BLaER1 (cell line): ENCODE results near the gene TBC1D16.

Experiments used
- H3K27ac ChIP-seq: shearing (Covaris generic); formaldehyde crosslinking; 2 replicates; pipeline ENCODE4 v1.8.1; 2022
- H3K27me3 ChIP-seq: shearing (Covaris generic); formaldehyde crosslinking; 2 replicates; pipeline ENCODE4 v1.8.1; 2022
- H3K36me3 ChIP-seq: shearing (Covaris generic); formaldehyde crosslinking; 2 replicates; pipeline ENCODE4 v1.8.1; 2022
- H3K4me1 ChIP-seq: shearing (Covaris generic); formaldehyde crosslinking; 2 replicates; pipeline ENCODE4 v1.8.1; 2022
- H3K4me2 ChIP-seq: shearing (Covaris generic); formaldehyde crosslinking; 2 replicates; pipeline ENCODE4 v1.8.1; 2022
- H3K4me3 ChIP-seq: shearing (Covaris generic); formaldehyde crosslinking; 2 replicates; pipeline ENCODE4 v1.8.1; 2022
- H3K9ac ChIP-seq: shearing (Covaris generic); formaldehyde crosslinking; 2 replicates; pipeline ENCODE4 v1.8.1; 2022
- H3K9me3 ChIP-seq: shearing (Covaris generic); formaldehyde crosslinking; 2 replicates; pipeline ENCODE4 v1.8.1; 2022
- H4K20me1 ChIP-seq: shearing (Covaris generic); formaldehyde crosslinking; 2 replicates; pipeline ENCODE4 v1.8.1; 2022
- Cebpa-rat ChIP-seq: shearing (Covaris generic); IDR thresholded peaks from 2 replicates; pipeline ENCODE4 v1.8.1; 2022

Gene TBC1D16

DNA sequence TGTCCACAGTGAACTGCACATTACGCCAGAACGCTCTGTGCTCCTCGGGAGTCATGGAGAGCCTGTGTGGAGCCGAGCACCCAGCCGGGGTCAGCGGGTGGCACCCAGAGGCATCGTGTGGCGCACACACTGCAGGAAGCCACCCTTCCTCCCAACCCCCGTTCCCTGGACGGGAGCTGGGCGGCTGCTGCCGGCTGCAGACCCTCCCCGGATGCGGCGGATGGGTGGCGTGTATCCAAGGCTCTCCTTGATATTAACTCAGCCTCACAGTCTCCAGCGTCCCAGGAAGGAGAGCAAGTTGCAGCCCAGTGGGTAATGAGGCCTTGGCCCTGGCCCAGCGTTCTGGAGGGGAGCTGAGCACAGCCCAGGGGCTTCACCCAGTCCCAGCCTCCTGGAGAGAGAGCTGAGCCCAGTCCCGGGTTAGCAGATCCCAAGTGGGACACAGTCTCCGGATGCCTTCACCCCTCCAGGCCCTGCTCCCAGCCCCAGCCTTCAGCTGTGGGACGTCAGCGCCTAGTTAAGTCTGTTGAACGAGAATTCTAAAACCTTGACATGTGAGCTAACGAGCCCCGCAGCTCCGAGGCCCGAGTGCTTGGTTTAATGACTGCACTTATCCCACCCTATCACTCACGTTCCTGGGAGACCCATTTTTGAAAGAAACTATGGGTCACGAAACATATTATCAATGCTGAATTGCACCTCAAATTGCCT lies 86.6 kb downstream of the TBC1D16 start:
- peaks cover 45% of the 10 kb centered on the region for H4K20me1 ChIP-seq
- H3K36me3 ChIP-seq = no peaks in the 10 kb centered on the region
- TF ChIP-seq Cebpa-rat = no peak

DNA sequence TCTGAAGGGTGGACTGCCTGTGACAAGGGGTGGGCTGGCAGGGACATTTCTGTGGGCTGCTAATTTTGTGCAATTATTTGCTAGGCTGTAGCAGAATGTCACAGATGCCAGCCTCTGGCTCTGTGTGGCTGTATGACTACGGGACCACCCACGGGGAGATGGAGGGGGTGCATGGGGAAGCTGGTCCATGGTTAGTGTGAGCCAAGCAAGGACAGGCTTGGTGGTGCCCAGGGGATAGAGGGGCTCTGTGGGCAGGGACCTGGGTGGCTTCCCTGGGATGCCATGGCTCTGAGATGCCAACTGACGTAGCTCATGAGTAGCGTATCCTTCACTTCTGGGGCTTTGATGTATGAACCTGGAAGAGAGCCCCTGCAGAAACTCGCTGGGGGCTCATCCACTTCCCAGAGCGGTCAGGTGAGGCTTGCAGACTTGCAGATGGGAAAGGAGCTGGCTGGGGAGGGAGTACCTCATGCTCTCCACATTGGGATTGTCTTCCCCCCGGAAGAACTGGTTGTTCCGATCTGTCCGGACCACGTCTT lies 87.2 kb downstream of the TBC1D16 start:
- H3K4me1 ChIP-seq = peaks cover 93% of the 10 kb centered on the region
- H3K36me3 ChIP-seq = no peaks in the 10 kb centered on the region

More for the DNA sequence above, 86.6 kb downstream of the TBC1D16 start:
- Histone ChIP-seq H3K4me1 (peaks cover 90% of the 10 kb centered on the region), H3K4me2 (peak overlapping the region; percentile 99), H3K9ac (no peak overlapping the region), H3K9me3 (no peaks in the 10 kb centered on the region), H3K4me3 (peak overlapping the region; percentile 6; the same call in 1 of the 2 replicates), H3K27ac (no peak overlapping the region), H3K27me3 (peaks cover 8% of the 10 kb centered on the region)

DNA sequence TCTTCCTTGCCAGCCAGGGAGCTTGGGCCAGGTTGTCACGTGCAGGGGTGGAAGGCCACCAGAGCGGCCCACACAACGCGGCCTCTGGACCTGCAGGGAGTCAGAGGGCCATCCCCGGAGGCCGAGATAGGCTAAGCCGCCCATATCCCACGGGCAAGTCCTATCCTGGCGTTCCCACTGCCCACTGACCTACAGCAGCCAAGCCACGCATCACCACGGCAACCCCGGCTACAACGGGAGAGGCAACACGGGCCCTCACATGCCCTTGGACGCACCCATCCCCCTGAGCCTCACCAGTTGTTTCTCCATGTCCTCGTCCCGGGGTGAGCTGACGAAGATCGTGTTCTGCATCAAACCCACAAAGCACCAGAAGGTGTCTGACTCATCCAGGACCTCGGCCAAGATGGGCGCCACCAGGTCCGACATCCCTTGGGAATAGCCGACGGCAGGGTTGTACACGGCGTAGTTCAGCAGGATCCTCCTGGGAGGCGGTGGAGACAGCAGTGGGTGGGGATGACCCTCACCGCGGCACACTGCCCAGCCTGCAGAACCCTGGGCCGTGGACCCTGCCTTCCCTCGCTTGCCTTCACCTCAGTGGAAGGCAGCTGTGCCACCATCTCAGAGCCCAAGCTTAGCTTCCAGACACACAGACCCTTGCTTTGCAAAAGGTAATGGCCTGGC lies 88.2 kb downstream of the TBC1D16 start:
- no peaks in the 10 kb centered on the region for H3K9me3 ChIP-seq
- H3K27ac ChIP-seq = no peak overlapping the region
- no peaks in the 10 kb centered on the region for H3K36me3 ChIP-seq
- H3K9ac ChIP-seq = no peak overlapping the region
- no peak overlapping the region for H3K4me3 ChIP-seq
- peak overlapping the region; percentile 64 for H3K4me2 ChIP-seq
- peaks cover 8% of the 10 kb centered on the region for H3K27me3 ChIP-seq
- H4K20me1 ChIP-seq = peaks cover 39% of the 10 kb centered on the region
- H3K4me1 ChIP-seq = peaks cover 94% of the 10 kb centered on the region
- TF ChIP-seq Cebpa-rat = no peak

More for the DNA sequence above, 87.2 kb downstream of the TBC1D16 start:
- no peak overlapping the region for H3K9ac ChIP-seq
- TF ChIP-seq Cebpa-rat = no peak
- H4K20me1 ChIP-seq = peaks cover 45% of the 10 kb centered on the region
- H3K27ac ChIP-seq = no peak overlapping the region
- H3K9me3 ChIP-seq = no peaks in the 10 kb centered on the region
- no peak overlapping the region for H3K4me3 ChIP-seq
- peaks cover 8% of the 10 kb centered on the region for H3K27me3 ChIP-seq
- H3K4me2 ChIP-seq = peak overlapping the region; percentile 99; the same call in 1 of the 2 replicates

DNA sequence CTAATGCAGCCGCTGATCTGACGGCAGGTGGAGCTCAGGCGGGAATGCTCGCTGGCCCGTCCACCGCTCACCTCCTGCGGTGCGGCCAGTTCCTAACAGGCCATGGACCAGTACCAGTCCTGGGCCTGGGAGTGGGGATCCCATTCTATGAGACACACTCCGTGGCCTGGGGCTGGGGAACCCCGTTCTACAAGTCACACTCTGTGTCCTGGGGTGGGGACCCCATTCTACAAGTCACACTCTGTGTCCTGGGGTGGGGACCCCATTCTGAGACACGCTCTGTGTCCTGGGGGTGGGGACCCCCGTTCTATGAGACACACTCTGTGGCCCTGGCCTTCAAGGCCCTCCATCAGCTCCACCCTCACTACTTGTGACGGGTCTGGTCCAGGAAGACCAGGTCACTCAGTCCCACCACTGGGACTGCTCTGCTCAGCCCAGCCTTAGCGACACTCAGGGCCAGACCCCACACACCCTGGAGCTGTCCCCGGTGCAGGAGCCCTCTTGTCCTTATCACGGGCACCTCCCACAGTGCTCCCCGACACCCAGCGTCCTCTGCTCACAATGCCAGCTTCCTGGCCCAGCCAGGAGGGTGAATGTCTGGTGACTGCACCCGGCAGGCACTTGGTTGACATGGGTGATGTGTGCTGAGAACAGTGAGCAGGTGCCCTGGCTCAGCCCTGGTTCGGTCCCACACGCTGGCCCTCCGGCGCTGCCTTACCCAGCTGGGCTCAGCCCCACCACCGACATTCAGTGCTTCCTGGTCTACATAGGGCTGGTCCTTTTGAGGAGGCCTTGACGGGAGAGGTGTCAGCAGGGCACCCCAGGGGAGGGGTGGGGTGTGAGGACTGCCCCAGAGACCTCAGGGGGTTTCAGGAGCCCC lies 89.1 kb downstream of the TBC1D16 start:
- H3K27me3 ChIP-seq = peaks cover 8% of the 10 kb centered on the region
- no peak overlapping the region for H3K9ac ChIP-seq
- no peaks in the 10 kb centered on the region for H3K36me3 ChIP-seq
- TF ChIP-seq Cebpa-rat = no peak
- H3K4me1 ChIP-seq = peaks cover 91% of the 10 kb centered on the region
- H3K27ac ChIP-seq = 0 out of 2 replicates have a peak overlapping the region, but pooled peaks have one; percentile 9
- H4K20me1 ChIP-seq = peaks cover 30% of the 10 kb centered on the region
- no peaks in the 10 kb centered on the region for H3K9me3 ChIP-seq
- peak overlapping the region; percentile 64 for H3K4me2 ChIP-seq
- H3K4me3 ChIP-seq = no peak overlapping the region

DNA sequence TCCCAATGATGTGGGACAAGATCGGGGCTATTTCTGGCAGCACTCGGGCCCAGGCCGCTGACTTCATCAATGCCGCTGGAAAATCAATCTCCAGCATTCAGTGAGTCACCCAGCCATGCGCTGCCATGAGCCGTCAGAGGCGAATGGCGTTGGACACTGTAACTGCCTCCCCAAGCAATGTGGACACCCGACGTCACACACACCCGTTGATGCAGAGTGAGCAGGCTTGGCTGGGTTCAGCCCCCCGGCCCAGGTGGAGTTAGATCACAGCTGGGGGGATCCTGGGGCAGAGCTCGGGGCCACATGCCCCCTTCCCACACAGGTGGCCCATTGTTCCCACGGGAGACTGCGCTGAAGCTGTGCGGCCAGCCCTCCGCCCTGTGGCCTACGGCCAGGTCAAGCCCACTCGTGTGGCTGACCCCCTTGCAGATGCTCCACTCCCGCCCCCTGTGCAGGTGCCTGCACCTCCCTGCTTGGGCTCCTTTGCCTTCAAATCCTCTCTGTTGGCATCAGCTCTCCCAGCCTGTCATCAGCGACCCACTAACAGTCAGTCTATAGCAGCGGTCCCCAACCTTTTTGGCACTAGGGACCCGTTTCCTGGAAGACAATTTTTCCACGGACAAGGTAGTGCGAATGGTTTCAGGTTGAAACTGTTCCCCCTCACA lies 89.9 kb downstream of the TBC1D16 start:
- H4K20me1 ChIP-seq = peaks cover 21% of the 10 kb centered on the region
- TF ChIP-seq Cebpa-rat = no peak

DNA sequence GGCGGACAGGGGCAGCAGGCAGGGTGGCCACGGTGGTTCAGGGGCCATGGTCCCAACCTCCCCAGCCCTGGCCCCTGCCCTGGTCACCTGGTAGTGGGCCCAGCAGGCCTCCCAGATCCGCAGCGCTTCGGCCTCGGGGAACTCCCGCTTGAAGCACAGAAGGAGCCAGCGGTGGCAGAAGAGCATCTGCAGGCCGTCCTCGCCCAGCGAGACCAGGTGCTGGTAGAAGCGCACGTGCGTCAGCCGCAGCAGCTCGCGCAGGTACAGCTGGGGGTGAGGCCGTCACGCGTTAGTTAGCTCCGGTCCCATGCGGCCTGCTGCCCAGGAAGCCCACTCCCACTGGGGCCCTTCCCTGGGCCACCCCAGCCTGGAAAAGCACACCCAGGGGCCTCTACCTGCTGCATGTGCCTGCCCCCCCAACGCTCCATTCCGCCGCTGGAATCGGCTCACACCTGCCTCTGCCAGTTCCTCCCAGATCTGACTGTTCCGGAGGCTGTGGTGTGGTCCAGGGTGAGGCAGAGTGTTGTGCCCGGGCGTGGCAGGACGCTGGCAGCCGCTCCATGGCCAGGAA lies 90.8 kb downstream of the TBC1D16 start:
- Histone ChIP-seq H3K4me3 (no peak overlapping the region), H3K27me3 (peaks cover 8% of the 10 kb centered on the region), H3K9ac (no peak overlapping the region), H3K4me1 (peaks cover 91% of the 10 kb centered on the region), H3K36me3 (no peaks in the 10 kb centered on the region), H4K20me1 (peaks cover 13% of the 10 kb centered on the region), H3K27ac (no peak overlapping the region), H3K9me3 (no peaks in the 10 kb centered on the region), H3K4me2 (peak overlapping the region; percentile 79)
- no peak for TF ChIP-seq Cebpa-rat

More for the DNA sequence above, 89.9 kb downstream of the TBC1D16 start:
- Histone ChIP-seq H3K9ac (no peak overlapping the region), H3K4me1 (peaks cover 91% of the 10 kb centered on the region), H3K36me3 (no peaks in the 10 kb centered on the region), H3K9me3 (no peaks in the 10 kb centered on the region), H3K27me3 (peaks cover 8% of the 10 kb centered on the region), H3K4me2 (peak overlapping the region; percentile 64), H3K27ac (no peak overlapping the region), H3K4me3 (no peak overlapping the region)

DNA sequence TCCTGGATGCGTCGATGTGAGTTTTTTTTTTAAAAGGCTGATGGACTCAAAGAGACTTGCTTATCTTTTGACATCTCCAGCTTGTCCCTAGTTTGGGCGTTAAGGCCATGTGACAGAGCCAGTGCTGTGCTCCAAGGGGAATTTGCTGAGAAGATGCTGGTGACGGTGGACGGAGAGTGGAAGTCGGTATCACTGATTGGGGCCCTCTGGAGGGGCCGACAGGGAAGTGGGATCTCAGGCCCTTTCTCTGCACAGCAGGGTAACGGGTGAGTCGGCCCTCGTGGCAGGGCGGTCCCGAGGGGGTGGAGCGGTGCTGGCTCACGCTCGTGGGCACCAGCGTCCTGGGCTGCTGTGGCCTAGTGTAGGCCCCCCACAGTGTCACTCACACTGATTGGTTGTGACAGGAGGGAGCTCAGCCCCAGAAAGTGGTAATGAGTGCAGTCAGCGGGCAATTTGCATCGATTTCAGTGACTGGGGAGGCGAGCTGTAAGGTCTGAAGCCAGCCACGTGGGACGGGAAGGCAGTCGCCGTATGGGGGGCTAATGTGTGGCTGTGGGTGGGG lies 91.3 kb downstream of the TBC1D16 start:
- TF ChIP-seq Cebpa-rat = no peak
- H3K9ac ChIP-seq = no peak overlapping the region
- H3K27me3 ChIP-seq = peaks cover 14% of the 10 kb centered on the region
- peaks cover 9% of the 10 kb centered on the region; the same call in 1 of the 2 replicates for H4K20me1 ChIP-seq
- peak overlapping the region; percentile 79 for H3K4me2 ChIP-seq
- no peak overlapping the region for H3K27ac ChIP-seq
- no peaks in the 10 kb centered on the region for H3K36me3 ChIP-seq
- H3K4me1 ChIP-seq = peaks cover 91% of the 10 kb centered on the region
- no peaks in the 10 kb centered on the region for H3K9me3 ChIP-seq
- no peak overlapping the region for H3K4me3 ChIP-seq

DNA sequence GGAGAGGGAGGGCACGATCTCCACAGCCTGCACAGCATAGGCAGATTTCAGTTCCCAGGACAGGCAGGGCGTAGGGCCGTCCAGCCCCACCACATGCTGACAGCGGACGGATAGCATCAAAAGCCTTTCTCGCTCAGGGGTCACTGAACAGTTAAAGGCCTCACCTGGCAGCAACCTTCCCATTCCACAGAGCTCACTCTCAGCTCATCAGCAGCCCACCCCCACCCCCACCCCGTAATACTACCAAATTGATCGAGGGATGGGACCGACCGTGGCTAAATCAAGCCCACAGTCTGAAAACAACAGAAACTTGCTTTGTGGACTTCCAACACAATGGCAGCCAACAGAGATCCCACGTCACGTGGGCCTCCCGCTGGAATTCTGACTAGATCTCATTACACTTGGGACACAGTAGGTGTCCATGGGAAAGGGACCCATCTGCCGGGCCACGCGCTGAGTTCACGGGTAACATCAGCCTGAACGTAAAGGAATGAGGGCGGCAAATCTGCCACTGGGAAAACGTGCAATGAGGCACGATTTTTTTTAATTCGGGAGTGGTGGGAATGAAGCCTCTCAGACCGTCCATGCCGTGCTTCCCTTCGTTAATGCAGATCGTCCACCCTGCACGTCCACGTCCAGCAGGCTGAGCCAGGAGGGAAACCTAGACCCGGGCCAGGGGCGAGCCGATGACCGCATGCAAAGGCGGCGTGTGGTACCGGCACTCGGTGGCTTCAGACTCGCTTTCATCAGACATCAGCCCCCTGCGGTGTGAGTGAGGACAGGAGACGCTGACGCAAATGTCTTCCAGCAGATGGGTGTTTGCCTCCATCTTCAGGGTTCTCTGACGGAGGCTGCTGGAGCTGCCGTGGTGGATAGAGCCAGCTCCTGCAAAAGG lies 92.1 kb downstream of the TBC1D16 start:
- H3K4me1 ChIP-seq = peaks cover 91% of the 10 kb centered on the region
- H4K20me1 ChIP-seq = peaks cover 9% of the 10 kb centered on the region
- H3K9ac ChIP-seq = no peak overlapping the region
- H3K4me2 ChIP-seq = peak overlapping the region; percentile 79
- no peak overlapping the region for H3K4me3 ChIP-seq
- H3K27ac ChIP-seq = 0 out of 2 replicates have a peak overlapping the region, but pooled peaks have one; percentile 51
- no peaks in the 10 kb centered on the region for H3K9me3 ChIP-seq
- no peaks in the 10 kb centered on the region for H3K36me3 ChIP-seq
- peaks cover 14% of the 10 kb centered on the region for H3K27me3 ChIP-seq
- TF ChIP-seq Cebpa-rat = no peak
